HepG2 (cell line): ENCODE data around the gene MAML1. TPM values are rescaled to one million over a fixed set of nuclear protein-coding genes. Genes with fewer than 3 reads are reported as not detected.

ENCODE experiments used
- ATAC-seq: fragments of 200-7000 bp; cut with Tn5 transposase; 3 replicates; pipeline ENCODE4 v1.9.1; 2020; ENCODE audit warnings: mild to moderate bottlenecking, moderate library complexity
- BruUV-seq: library from RNA; stranded (reverse); fragments of 400-500 nt; replicated peaks from 2 replicates; lab custom pipeline; 2021; lab: Mats Ljungman, UMichigan
- CTCF ChIA-PET: fragments of 300-600 bp; formaldehyde crosslinking; extraction: SDS; loops from one replicate; lab custom pipeline; 2021; ENCODE audit warnings: low total read pairs, inconsistent platforms, low intra/inter-chr PET ratio; lab: Yijun Ruan, JAX
- POLR2A ChIA-PET: fragments of 350-600 bp; sonication (Branson Sonifier 250); formaldehyde crosslinking; loops from one replicate; lab custom pipeline; 2020; ENCODE audit warnings: antibody characterized with exemption, inconsistent platforms; lab: Yijun Ruan, JAX
- DNase-seq: peaks from one replicate; pipeline ENCODE4 v3.0.0-alpha.2; 2015; ENCODE audit warnings: low spot score
- FAIRE-seq: peaks from 3 replicates; lab custom pipeline; 2011; peaks lifted over from hg19 to GRCh38; lab: Jason Lieb, UNC
- H2AFZ ChIP-seq: one replicate; pipeline ENCODE4 v1.6.1; 2011; ENCODE audit warnings: low read length, inconsistent platforms
- H3K27ac ChIP-seq: fragments of 300-600 bp; 3 replicates; pipeline ENCODE4 v1.8.0; 2011; ENCODE audit warnings: mixed run types, mild to moderate bottlenecking, mixed read lengths, low read length, inconsistent platforms; ENCODE audit not compliant: insufficient read depth; ENCODE audit errors: extremely low read length
- H3K27me3 ChIP-seq, 2 experiments: fragments of 200-600 bp in 1 of 2; 2 replicates in 1 of 2; 3 replicates in 1 of 2; pipeline versions ENCODE4 v1.6.0 to v1.8.0; 2011; ENCODE audit warnings: low read length in 2 of 2, mild to moderate bottlenecking in 2 of 2, moderate library complexity in 2 of 2, inconsistent platforms in 1 of 2; ENCODE audit not compliant: insufficient read depth in 2 of 2, control insufficient read depth in 1 of 2
- H3K36me3 ChIP-seq, 2 experiments: fragments of 200-600 bp in 1 of 2; replicated peaks in 1 of 2; 2 replicates in 1 of 2; 3 replicates in 1 of 2; pipeline versions ENCODE4 v1.5.1 to v1.8.0; 2011; ENCODE audit warnings: low read length in 2 of 2, inconsistent platforms in 1 of 2; ENCODE audit not compliant: insufficient read depth in 2 of 2, control insufficient read depth in 1 of 2
- H3K4me1 ChIP-seq: 2 replicates; pipeline ENCODE4 v1.5.1; 2012; ENCODE audit warnings: low read length, inconsistent platforms; ENCODE audit not compliant: insufficient read depth
- H3K4me2 ChIP-seq: 2 replicates; pipeline ENCODE4 v1.6.0; 2011; ENCODE audit warnings: low read depth, low read length, inconsistent platforms
- H3K4me3 ChIP-seq, 3 experiments: fragments of 200-600 bp in 1 of 3; sonication (generic), shearing (Covaris generic) in 1 of 3; replicated peaks in 1 of 3; 2 replicates each; pipeline ENCODE4 v1.5.1; 2011 to 2016; ENCODE audit warnings: low read length in 3 of 3, inconsistent platforms in 2 of 3, low read depth in 2 of 3, mild to moderate bottlenecking in 2 of 3, control low read depth in 1 of 3, mixed read lengths in 1 of 3; ENCODE audit not compliant: insufficient read depth in 1 of 3
- H3K79me2 ChIP-seq: one replicate; pipeline ENCODE4 v1.6.1; 2011; ENCODE audit warnings: low read length, inconsistent platforms; ENCODE audit not compliant: insufficient read depth
- H3K9ac ChIP-seq: 2 replicates; pipeline ENCODE4 v1.6.0; 2011; ENCODE audit warnings: mild to moderate bottlenecking, low read depth, low read length, inconsistent platforms; ENCODE audit not compliant: insufficient read depth
- H3K9me3 ChIP-seq: 2 replicates; pipeline ENCODE4 v1.5.1; 2012; ENCODE audit warnings: mild to moderate bottlenecking, low read length
- H4K20me1 ChIP-seq: 2 replicates; pipeline ENCODE4 v1.6.0; 2011; ENCODE audit warnings: inconsistent platforms, mild to moderate bottlenecking, low read length, moderate library complexity; ENCODE audit not compliant: insufficient read depth
- CBX2 ChIP-seq, 2 experiments: fragments of 200-600 bp in 1 of 2; sonication (generic); formaldehyde crosslinking in 1 of 2; IDR thresholded peaks; 2 replicates each; pipeline versions ENCODE4 v1.7.0 to v1.8.1; 2018 to 2022; ENCODE audit warnings: low read depth in 2 of 2, low read length in 1 of 2, mild to moderate bottlenecking in 1 of 2, missing genetic modification reagents in 1 of 2
- FOXA3 ChIP-seq: IDR thresholded peaks from 2 replicates; pipeline ENCODE4 v1.6.1; 2016; ENCODE audit warnings: missing genetic modification reagents, missing compliant biosample characterization
- HOXA7 ChIP-seq: sonication (generic); formaldehyde crosslinking; IDR thresholded peaks from 2 replicates; pipeline ENCODE4 v1.8.1; 2022; ENCODE audit warnings: mild to moderate bottlenecking, missing genetic modification reagents, moderate library complexity
- KLF6 ChIP-seq: IDR thresholded peaks from 2 replicates; pipeline ENCODE4 v1.8.0; 2016; ENCODE audit warnings: missing biosample characterization, missing genetic modification reagents
- PHF20 ChIP-seq: sonication (generic); formaldehyde crosslinking; IDR thresholded peaks from 2 replicates; pipeline ENCODE4 v1.5.0; 2020; ENCODE audit warnings: mild to moderate bottlenecking, missing genetic modification reagents
- SALL2 ChIP-seq: sonication (generic); formaldehyde crosslinking; IDR thresholded peaks from 2 replicates; pipeline ENCODE4 v1.8.1; 2023; ENCODE audit warnings: mild to moderate bottlenecking, missing genetic modification reagents, inconsistent platforms
- SIN3A ChIP-seq: IDR thresholded peaks from 2 replicates; pipeline ENCODE4 v1.6.1; 2011; ENCODE audit warnings: low read depth, mild to moderate bottlenecking, control low read depth, low read length, borderline replicate concordance
- SRSF4 ChIP-seq: fragments of 200-400 bp; formaldehyde crosslinking; IDR thresholded peaks from one replicate; pipeline ENCODE4 v1.6.1; 2018; ENCODE audit warnings: mild to moderate bottlenecking, low read depth, low read length, moderate library complexity; ENCODE audit not compliant: poor library complexity, severe bottlenecking
- SSRP1 ChIP-seq: IDR thresholded peaks from 2 replicates; pipeline ENCODE4 v1.6.1; 2016; ENCODE audit warnings: control low read depth
- TEAD2 ChIP-seq: sonication (generic); formaldehyde crosslinking; IDR thresholded peaks from 2 replicates; pipeline ENCODE4 v1.9.0; 2021; ENCODE audit warnings: missing genetic modification reagents
- YY1 ChIP-seq: IDR thresholded peaks from 2 replicates; pipeline ENCODE4 v1.6.1; 2011; ENCODE audit warnings: low read length, low read depth, moderate library complexity, mild to moderate bottlenecking; ENCODE audit not compliant: insufficient read depth, insufficient replicate concordance
- ZBTB38 ChIP-seq: sonication (generic); formaldehyde crosslinking; IDR thresholded peaks from 2 replicates; pipeline ENCODE4 v1.5.1; 2020; ENCODE audit warnings: mild to moderate bottlenecking, missing genetic modification reagents
- ZFAT ChIP-seq: sonication (generic); formaldehyde crosslinking; conservative IDR thresholded peaks from 2 replicates; pipeline ENCODE4 v1.8.1; 2023; ENCODE audit warnings: missing genetic modification reagents, inconsistent platforms
- ZFP37 ChIP-seq: sonication (generic); formaldehyde crosslinking; IDR thresholded peaks from 2 replicates; pipeline ENCODE4 v1.4.0; 2020; ENCODE audit warnings: missing genetic modification reagents, borderline replicate concordance
- ZNF441 ChIP-seq: sonication (generic); formaldehyde crosslinking; IDR thresholded peaks from 2 replicates; pipeline ENCODE4 v1.7.0; 2021; ENCODE audit warnings: missing genetic modification reagents, borderline replicate concordance
- ZNF501 ChIP-seq: sonication (generic); formaldehyde crosslinking; IDR thresholded peaks from 2 replicates; pipeline ENCODE4 v1.5.1; 2020; ENCODE audit warnings: mild to moderate bottlenecking, moderate library complexity, missing genetic modification reagents
- ZNF567 ChIP-seq: sonication (generic); formaldehyde crosslinking; IDR thresholded peaks from 2 replicates; pipeline ENCODE4 v1.8.1; 2023; ENCODE audit warnings: mild to moderate bottlenecking, missing genetic modification reagents, borderline replicate concordance
- WGBS: methylation state at CpG from one replicate; pipeline ENCODE4 v1.1.6; 2017; ENCODE audit warnings: low lambda C conversion rate; 5-methylcytosine and 5-hydroxymethylcytosine counted together
- in situ Hi-C: cut with HindIII; loops from 2 replicates; pipeline ENCODE4 v1.10.0; 2017; ENCODE audit warnings: low pct_unique_long_range_greater_than_20kb; ENCODE audit not compliant: extremely low pct_ligation_motif_present
- intact Hi-C: fragments of 100-400 bp; cut with micrococcal nuclease; formaldehyde crosslinking; loops from one replicate; pipeline ENCODE4 v1.10.0; 2022; ENCODE audit not compliant: unreplicated experiment
- polyA plus RNA-seq, 8 experiments: library from polyadenylated mRNA; depleted of rRNA in 3 of 8; stranded (reverse) in 7 of 8; unstranded in 1 of 8; fragments of >200 nt; fragmentation: Illumina TruSeq in 4 of 8; extraction: Trizol in 4 of 8; gene quantifications; 2 replicates each; pipeline versions ENCODE4 v1.2.1 to v1.2.3, GENCODE V29; 2011 to 2016; ENCODE audit warnings: low read depth in 4 of 8, missing spikeins in 1 of 8, mixed read lengths in 1 of 8; ENCODE audit not compliant: insufficient read depth in 1 of 8
- total RNA-seq, 5 experiments: library from RNA; depleted of rRNA; stranded (reverse); fragments of >200 nt; fragmentation: Illumina TruSeq; extraction: Trizol; gene quantifications; 2 replicates each; pipeline ENCODE4 v1.2.3, GENCODE V29; 2016; ENCODE audit warnings: low read depth in 1 of 5
- TF ChIP-seq, protein P1 (sequence below): sonication (generic); formaldehyde crosslinking; IDR thresholded peaks from 2 replicates; pipeline ENCODE4 v1.8.0; 2022; ENCODE audit warnings: mild to moderate bottlenecking, missing genetic modification reagents; ENCODE audit not compliant: insufficient replicate concordance

MAML1 gene
- total and polyA plus RNA-seq, 2 of the 13 experiments (the other 11 are each of a cell fraction or from before 2014, with no cell fraction given): 10.0 to 10.8 TPM

DNA sequence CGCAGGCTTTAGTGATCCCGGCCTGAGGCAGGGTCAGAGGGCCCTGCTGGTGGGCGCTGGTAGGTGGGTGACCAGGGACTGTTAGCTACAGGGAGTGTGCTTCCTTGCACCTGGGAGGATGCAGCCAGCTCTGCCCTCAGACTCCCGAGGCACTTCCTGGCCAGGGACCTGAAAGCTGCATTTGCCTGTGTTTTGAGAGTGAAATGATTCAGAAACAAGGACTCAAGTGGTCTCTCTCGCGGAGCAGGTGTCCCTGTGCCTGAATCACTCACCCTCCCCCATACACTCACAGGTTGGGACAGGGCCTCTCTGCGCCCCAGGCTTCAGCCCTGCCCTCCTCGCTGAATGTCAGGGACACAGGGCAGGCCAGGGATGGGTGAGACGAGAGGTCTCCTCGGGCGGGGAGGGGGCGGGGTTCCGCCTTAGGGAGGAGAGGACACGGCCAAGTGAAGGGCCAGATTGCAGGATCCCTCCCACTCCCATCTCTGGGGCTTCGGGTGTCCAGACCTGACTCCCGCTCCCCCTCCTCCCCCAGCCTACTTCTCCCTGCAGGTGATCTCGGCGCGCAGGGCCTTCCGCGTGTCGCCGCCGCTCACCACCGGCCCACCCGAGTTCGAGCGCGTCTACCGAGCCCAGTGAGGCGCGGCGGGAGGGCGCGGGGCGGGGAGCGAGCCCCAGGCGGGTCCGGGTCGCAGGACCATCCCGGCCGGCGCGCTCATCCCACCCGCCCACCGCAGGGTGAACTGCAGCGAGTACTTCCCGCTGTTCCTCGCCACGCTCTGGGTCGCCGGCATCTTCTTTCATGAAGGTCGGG lies 62.6 kb downstream of the MAML1 start:
- H3K4me1 ChIP-seq: peaks cover 39% of the 10 kb centered on the region
- H3K79me2 ChIP-seq: no peaks in the 10 kb centered on the region
- peak overlapping the region; percentile 86 for H3K4me2 ChIP-seq
- peaks cover 18 to 25% of the 10 kb centered on the region in 2 experiments; a peak in 4 of 5 replicates for H3K36me3 ChIP-seq
- 10% methylated on average over 2 of the region's 53 CpGs for WGBS
- H3K9ac ChIP-seq: peak overlapping the region; percentile 76
- ATAC-seq (peak; percentile 19), DNase-seq (no peak), FAIRE-seq (no peak)
- ChIA-PET CTCF (interaction anchor here (0.5 to 2.5 kb wide), 3 partner anchors 32 to 127 kb away, joined by 3 to 11 read pairs (median 3); no protein-coding TSS in a partner anchor), POLR2A (interaction anchor here (0.7 to 2.3 kb wide), 8 partner anchors 24 to 171 kb away, joined by 3 to 11 read pairs (median 5); partner anchors contain the start of genes HNRNPH1, MAML1 and SQSTM1)
- in situ Hi-C loops: no loop called here
- H2AFZ ChIP-seq: no peak overlapping the region
- peak overlapping the region; percentile 77 for H3K27ac ChIP-seq
- H3K27me3 ChIP-seq: no peaks in the 10 kb centered on the region
- BruUV-seq: no TSS peak
- intact Hi-C loops: no loop called here
- H3K9me3 ChIP-seq: no peaks in the 10 kb centered on the region
- H3K4me3 ChIP-seq: peak overlapping the region; percentile 58 to 78 (median 76); a peak in 5 of 6 replicates
- H4K20me1 ChIP-seq: no peaks in the 10 kb centered on the region
- TF ChIP-seq SALL2 (CRISPR knock-in tag) (no peak), CBX2 (IDR thresholded peaks at IDR 0.05; ENCODE audit: low read depth, low read length) (no peak), CBX2 (CRISPR knock-in tag; IDR thresholded peaks at IDR 0.05; ENCODE audit: low read depth) (no peak), SRSF4 (no peak), ZNF501 (CRISPR knock-in tag) (no peak; the same call in 1 of the 2 replicates), YY1 (no peak), SSRP1 (CRISPR knock-in tag) (peak; percentile 10; the same call in 1 of the 2 replicates), PHF20 (0 out of 2 replicates have a peak, but pooled peaks have one; percentile 27), ZNF441 (no peak), TEAD2 (CRISPR knock-in tag) (no peak), FOXA3 (no peak), HOXA7 (CRISPR knock-in tag) (no peak), ZFAT (CRISPR knock-in tag) (no peak), KLF6 (no peak), ZBTB38 (CRISPR knock-in tag) (peak; percentile 19; the same call in 1 of the 2 replicates), ZFP37 (CRISPR knock-in tag) (no peak), SIN3A (no peak), ZNF567 (CRISPR knock-in tag) (no peak)
- TF ChIP-seq, protein P1, sequence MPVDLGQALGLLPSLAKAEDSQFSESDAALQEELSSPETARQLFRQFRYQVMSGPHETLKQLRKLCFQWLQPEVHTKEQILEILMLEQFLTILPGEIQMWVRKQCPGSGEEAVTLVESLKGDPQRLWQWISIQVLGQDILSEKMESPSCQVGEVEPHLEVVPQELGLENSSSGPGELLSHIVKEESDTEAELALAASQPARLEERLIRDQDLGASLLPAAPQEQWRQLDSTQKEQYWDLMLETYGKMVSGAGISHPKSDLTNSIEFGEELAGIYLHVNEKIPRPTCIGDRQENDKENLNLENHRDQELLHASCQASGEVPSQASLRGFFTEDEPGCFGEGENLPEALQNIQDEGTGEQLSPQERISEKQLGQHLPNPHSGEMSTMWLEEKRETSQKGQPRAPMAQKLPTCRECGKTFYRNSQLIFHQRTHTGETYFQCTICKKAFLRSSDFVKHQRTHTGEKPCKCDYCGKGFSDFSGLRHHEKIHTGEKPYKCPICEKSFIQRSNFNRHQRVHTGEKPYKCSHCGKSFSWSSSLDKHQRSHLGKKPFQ (CRISPR knock-in tag): no peak
